Measurements from ENCODE around the gene TMSB10.

DNA sequence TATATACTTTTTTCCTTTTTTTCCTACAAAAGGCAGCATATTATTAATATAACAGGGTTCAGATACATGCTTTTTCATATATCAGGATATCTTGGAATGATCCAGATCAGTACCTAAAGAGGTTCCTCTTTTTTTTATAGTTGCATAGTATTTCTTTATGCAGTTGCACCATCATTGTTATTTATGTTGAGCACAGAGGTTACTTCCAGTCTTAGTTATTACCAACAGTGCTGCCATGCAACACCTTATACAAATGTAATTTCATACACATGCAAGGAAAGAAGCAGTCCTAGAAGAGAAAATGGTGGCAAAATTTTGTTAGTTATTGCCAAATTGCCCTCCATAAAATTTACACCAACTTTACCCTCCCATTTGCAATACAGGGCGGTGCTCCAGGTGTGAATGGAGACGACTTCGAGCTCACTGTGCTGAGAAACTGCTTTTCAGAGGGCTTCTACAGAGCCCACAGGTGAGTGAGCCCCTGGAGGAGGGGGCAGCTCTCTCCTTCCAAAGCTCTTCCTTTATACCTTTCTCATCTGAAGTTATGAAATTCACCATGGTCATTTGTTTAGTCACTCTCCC is 35.5 kb downstream of the TMSB10 start:
- TF ChIP-seq, protein P1, sequence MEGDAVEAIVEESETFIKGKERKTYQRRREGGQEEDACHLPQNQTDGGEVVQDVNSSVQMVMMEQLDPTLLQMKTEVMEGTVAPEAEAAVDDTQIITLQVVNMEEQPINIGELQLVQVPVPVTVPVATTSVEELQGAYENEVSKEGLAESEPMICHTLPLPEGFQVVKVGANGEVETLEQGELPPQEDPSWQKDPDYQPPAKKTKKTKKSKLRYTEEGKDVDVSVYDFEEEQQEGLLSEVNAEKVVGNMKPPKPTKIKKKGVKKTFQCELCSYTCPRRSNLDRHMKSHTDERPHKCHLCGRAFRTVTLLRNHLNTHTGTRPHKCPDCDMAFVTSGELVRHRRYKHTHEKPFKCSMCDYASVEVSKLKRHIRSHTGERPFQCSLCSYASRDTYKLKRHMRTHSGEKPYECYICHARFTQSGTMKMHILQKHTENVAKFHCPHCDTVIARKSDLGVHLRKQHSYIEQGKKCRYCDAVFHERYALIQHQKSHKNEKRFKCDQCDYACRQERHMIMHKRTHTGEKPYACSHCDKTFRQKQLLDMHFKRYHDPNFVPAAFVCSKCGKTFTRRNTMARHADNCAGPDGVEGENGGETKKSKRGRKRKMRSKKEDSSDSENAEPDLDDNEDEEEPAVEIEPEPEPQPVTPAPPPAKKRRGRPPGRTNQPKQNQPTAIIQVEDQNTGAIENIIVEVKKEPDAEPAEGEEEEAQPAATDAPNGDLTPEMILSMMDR (conservative IDR thresholded peaks at IDR 0.05 in 1 of 2, IDR thresholded peaks at IDR 0.05 in 1 of 2; ENCODE audit: low read depth in 1 of 2, low read length in 2 of 2), result no peak
- no peak for TF ChIP-seq EZH2 (IDR thresholded peaks at IDR 0.05; ENCODE audit: low read length, missing control alignments)
